Measurements from ENCODE around the gene TOMT.

The TOMT gene

DNA sequence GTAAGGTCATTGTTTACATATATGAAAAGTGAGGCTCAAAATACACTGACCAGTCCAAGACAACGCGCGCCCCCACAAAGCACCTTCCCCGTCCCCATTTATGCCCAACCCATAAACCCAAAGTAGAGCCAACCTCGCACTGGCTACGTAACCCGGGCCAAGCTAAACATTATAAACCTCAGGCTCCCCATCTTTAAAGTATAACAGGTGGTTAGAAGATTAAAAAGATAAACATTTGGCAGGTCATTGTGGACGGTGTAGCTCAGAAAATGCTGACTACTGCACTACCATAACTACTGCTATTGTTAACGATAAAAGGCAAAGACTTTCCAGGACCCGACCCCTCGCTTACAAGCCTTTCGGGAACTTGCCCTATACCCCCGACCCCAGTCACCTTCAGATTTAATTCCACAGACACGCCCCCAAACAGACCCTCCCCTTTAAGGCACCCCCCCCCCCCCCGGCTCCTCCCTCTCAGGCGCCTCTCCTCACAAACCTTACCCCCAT, 25.9 kb upstream of the TOMT start:
- in situ Hi-C loops (cut with HindIII; ENCODE audit: low sequenced_read_pairs), result no loop called here
- no peak for DNase-seq (ENCODE audit: low read depth, low spot score)
- peak overlapping the region; percentile 56 for H3K4me3 ChIP-seq (ENCODE audit: low read depth, low read length)

DNA sequence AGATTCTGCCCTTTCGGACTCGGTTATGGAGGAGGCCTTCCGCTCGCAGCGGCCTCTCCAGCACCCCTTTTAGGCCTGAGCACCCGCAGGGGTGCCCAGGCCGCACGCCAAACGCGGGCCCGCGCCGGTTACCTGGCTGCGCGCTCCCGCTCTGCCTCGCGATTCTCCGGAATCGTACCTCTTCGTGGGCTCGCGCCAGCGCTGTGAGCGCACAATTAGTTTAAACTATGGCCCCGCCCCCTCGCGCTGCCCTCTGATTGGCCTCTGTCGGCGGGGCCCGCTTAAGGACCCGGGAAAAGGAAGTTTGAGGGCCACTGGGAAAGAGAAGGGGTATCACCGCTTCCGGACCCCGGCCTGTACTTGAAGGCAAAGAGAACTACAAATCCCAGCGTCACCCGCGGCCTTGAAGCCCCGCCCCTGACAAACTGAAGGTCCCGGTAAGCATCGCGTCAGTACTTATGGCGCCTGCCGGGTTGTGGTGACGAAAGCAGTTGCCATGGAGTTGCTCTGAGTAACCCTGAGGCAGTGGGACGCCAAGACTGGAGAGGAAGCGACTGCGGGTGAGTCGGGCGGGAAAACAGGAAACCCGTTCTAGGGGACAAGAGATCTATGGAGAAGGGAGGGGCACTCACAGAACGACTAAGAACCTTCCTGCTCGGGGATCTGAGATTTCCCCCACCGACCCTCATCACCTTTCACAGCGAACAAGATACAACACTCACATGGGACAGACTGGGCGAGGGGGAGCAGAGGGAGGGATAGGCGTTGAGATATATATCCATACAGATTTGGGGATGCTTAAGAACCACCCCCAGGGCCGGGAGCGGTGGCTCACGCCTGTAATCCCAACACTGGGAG, 25.2 kb upstream of the TOMT start, which contains the start of the genes LRRC51 and NUMA1:
TSS of gene LRRC51 (plus strand) at position 525 of the 858 bp plus-strand sequence. CDS start 8,234 bp downstream, outside the sequence.
TSS of gene NUMA1 (minus strand) at position 217 of the 858 bp plus-strand sequence. CDS start 44,599 bp downstream, outside the sequence.
- TF ChIP-seq, protein P1, sequence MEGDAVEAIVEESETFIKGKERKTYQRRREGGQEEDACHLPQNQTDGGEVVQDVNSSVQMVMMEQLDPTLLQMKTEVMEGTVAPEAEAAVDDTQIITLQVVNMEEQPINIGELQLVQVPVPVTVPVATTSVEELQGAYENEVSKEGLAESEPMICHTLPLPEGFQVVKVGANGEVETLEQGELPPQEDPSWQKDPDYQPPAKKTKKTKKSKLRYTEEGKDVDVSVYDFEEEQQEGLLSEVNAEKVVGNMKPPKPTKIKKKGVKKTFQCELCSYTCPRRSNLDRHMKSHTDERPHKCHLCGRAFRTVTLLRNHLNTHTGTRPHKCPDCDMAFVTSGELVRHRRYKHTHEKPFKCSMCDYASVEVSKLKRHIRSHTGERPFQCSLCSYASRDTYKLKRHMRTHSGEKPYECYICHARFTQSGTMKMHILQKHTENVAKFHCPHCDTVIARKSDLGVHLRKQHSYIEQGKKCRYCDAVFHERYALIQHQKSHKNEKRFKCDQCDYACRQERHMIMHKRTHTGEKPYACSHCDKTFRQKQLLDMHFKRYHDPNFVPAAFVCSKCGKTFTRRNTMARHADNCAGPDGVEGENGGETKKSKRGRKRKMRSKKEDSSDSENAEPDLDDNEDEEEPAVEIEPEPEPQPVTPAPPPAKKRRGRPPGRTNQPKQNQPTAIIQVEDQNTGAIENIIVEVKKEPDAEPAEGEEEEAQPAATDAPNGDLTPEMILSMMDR (IDR thresholded peaks at IDR 0.05; ENCODE audit: low read depth, low read length), result no peak
- in situ Hi-C loops (cut with HindIII; ENCODE audit: low sequenced_read_pairs), result no loop called here
- DNase-seq (ENCODE audit: low read depth, low spot score), result peak; percentile 100

More for the DNA sequence above, 25.9 kb upstream of the TOMT start:
- TF ChIP-seq, protein P1 (IDR thresholded peaks at IDR 0.05; ENCODE audit: low read depth, low read length), result no peak

DNA sequence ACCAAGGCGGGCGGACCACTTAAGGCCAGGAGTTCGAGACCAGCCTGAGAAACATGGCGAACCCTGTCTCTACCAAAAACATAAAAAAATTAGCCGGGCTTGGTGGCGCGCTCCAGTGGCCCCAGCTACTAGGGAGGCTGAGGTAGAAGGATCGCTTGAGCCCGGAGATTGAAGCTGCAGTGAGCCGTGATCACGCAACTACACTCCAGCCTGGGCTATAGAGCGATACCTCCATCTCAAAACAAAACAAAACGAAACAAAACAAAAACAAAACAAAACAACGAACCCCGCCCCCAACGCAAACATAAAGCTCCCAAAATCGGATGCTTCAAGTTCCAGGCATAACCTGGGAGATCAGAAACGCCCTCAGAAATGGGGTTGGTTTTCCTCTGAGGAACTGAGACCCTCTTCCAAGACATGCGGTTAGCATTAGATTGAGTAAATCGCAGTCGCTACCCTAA, 24.5 kb upstream of the TOMT start:
- peak overlapping the region; percentile 56 for H3K4me3 ChIP-seq (ENCODE audit: low read depth, low read length)
- DNase-seq (ENCODE audit: low read depth, low spot score), result no peak
- TF ChIP-seq, protein P1 (IDR thresholded peaks at IDR 0.05; ENCODE audit: low read depth, low read length), result no peak
- in situ Hi-C loops (cut with HindIII; ENCODE audit: low sequenced_read_pairs), result no loop called here

More for the DNA sequence above, 25.2 kb upstream of the TOMT start, which contains the start of the genes LRRC51 and NUMA1:
- peak within 1 kb of the TSS; percentile 56 for H3K4me3 ChIP-seq (ENCODE audit: low read depth, low read length)

DNA sequence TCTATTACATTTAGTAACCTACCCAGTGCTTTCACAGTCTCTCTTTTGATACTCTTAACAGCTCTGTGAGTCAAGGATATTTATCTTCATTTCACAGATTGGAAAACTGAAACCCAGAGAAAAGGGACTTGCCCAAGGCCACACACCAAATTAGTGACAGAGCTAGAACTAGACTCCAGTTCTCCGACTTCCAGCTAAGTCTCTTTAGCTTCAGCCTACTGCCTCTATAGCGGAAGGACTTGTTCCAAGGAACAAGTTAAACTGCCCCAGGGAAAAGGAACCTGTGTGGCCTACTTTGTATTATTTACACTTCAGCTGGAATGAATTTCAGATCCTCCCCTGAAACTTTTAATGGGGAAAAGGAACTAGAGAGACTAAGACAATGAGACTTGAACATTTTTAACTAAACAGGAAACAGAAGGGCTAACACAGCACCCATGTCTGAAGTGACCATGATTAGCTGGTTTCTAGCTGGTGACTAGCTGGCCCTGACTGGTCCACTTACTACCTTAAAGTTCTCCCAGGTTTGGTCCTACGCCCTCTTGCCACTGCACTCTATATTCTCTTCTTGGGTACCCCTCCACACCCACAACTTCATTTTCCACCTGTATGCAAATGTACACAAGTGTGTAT, 23.8 kb upstream of the TOMT start:
- no peak overlapping the region for H3K4me3 ChIP-seq (ENCODE audit: low read depth, low read length)
- no peak for DNase-seq (ENCODE audit: low read depth, low spot score)
- TF ChIP-seq, protein P1 (IDR thresholded peaks at IDR 0.05; ENCODE audit: low read depth, low read length), result no peak
- in situ Hi-C loops (cut with HindIII; ENCODE audit: low sequenced_read_pairs), result no loop called here

DNA sequence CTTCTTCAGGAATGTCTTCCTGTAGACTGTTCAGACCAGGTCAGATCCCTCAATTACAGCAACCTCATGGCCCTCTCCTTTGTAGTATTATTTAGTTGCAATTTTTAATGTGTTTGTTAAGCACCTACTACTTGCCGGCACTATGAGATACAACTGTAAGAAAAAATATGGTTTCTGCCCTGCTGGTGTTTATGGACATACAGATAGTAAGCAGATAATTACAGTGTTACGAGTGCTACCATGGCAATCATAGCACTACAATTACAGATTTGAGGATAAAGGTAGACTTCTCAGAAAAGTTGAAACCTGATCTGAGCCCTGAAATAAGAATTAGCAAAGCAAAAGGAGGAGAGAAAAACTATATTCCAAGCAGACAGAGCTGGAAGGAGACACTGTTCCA, 22.3 kb upstream of the TOMT start:
- TF ChIP-seq, protein P1 (IDR thresholded peaks at IDR 0.05; ENCODE audit: low read depth, low read length), result no peak
- in situ Hi-C loops (cut with HindIII; ENCODE audit: low sequenced_read_pairs), result no loop called here
- H3K4me3 ChIP-seq (ENCODE audit: low read depth, low read length), result no peak overlapping the region
- DNase-seq (ENCODE audit: low read depth, low spot score), result no peak

DNA sequence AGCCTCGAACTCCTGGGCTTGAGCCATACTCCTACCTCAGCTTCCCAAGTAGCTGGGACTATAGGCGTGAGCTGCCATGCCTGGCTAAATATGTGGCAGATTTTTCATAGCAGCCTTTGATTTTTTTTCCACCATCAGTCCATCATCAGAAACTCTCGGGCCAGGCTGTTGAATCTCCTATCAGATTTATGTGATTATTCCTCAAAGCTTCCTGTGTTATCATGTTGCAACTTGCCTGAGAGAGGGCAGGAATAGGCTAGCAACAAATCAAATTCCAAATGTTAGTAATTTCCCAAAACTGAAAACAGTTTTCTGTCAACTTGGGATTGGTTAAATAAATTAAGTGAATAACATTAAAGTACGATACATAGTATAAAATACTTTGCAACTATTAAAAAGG, 21.6 kb upstream of the TOMT start:
- in situ Hi-C loops (cut with HindIII; ENCODE audit: low sequenced_read_pairs), result no loop called here
- TF ChIP-seq, protein P1 (IDR thresholded peaks at IDR 0.05; ENCODE audit: low read depth, low read length), result no peak
- no peak overlapping the region for H3K4me3 ChIP-seq (ENCODE audit: low read depth, low read length)
- DNase-seq (ENCODE audit: low read depth, low spot score), result no peak

Data from astrocyte of the spinal cord (primary cell).